Esophagus squamous epithelium (tissue), 4 donors: ENCODE results near the gene ZNF230.

Experiments used
- POLR2A ChIP-seq, 4 donors: fragments of 450-650 bp; IDR thresholded peaks; one replicate each; pipeline ENCODE4 v1.6.1; 2017; ENCODE audit warnings: antibody characterized with exemption in 4 of 4, mild to moderate bottlenecking in 4 of 4, moderate library complexity in 3 of 4
- TF ChIP-seq, protein P1 (sequence below), 6 experiments: fragments of 450-650 bp in 4 of 6; fragments of 200-600 bp in 2 of 6; sonication (generic) in 2 of 6; IDR thresholded peaks; one replicate each; pipeline ENCODE4 v1.5.1; 2016 to 2019; ENCODE audit warnings: antibody characterized with exemption in 6 of 6, mild to moderate bottlenecking in 4 of 6, moderate library complexity in 4 of 6

DNA sequence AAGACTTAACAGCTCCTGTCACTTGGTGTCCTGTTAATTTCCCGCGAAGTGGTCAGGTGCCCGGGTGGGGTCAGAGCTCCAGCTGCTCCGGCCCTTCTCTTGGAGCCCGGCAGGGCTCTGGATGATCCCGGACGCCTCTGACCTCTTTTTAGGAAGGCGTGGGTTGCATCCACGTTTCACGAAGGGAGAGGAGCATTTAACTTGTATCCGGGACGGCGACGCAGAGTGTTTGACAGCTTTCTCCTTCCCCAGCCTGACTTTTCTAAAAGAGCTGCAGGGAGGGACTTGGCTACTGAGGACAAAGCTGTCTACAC, 18.1 kb upstream of the ZNF230 start:
- TF ChIP-seq, protein P1, sequence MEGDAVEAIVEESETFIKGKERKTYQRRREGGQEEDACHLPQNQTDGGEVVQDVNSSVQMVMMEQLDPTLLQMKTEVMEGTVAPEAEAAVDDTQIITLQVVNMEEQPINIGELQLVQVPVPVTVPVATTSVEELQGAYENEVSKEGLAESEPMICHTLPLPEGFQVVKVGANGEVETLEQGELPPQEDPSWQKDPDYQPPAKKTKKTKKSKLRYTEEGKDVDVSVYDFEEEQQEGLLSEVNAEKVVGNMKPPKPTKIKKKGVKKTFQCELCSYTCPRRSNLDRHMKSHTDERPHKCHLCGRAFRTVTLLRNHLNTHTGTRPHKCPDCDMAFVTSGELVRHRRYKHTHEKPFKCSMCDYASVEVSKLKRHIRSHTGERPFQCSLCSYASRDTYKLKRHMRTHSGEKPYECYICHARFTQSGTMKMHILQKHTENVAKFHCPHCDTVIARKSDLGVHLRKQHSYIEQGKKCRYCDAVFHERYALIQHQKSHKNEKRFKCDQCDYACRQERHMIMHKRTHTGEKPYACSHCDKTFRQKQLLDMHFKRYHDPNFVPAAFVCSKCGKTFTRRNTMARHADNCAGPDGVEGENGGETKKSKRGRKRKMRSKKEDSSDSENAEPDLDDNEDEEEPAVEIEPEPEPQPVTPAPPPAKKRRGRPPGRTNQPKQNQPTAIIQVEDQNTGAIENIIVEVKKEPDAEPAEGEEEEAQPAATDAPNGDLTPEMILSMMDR (IDR thresholded peaks at IDR 0.05): no peak
- no peak for TF ChIP-seq POLR2A (IDR thresholded peaks at IDR 0.05)
